Activated B cell treated with CpG ODN at 0.5 μM for 24 hours (primary cell): Measurements from ENCODE around the gene DHRS13. TPM values are rescaled to one million over a fixed set of nuclear protein-coding genes. Genes with fewer than 3 reads are reported as not detected.

Experiments used
- ATAC-seq: fragments of 200-7000 bp; cut with Tn5 transposase; one replicate; pipeline ENCODE4 v1.10.0; 2021; ENCODE audit warnings: low read depth, mild to moderate bottlenecking, moderate library complexity
- CTCF ChIA-PET: fragments of 350-600 bp; sonication (Branson Sonifier 250); formaldehyde crosslinking; loops from one replicate; lab custom pipeline; 2021; ENCODE audit warnings: antibody characterized with exemption; lab: Charles Lee
- POLR2A ChIA-PET: fragments of 350-600 bp; sonication (Branson Sonifier 250); formaldehyde crosslinking; loops from one replicate; lab custom pipeline; 2021; ENCODE audit warnings: antibody characterized with exemption; lab: Charles Lee
- DNase-seq: peaks from one replicate; pipeline ENCODE4 v3.0.0; 2022
- H3K27ac Mint-ChIP-seq: one replicate; pipeline ENCODE4 v1.8.0; 2020; ENCODE audit warnings: mixed read lengths
- H3K27me3 Mint-ChIP-seq: one replicate; pipeline ENCODE4 v1.8.0; 2021; ENCODE audit warnings: mixed read lengths
- H3K36me3 Mint-ChIP-seq: one replicate; pipeline ENCODE4 v1.8.0; 2021; ENCODE audit warnings: low read depth, mixed read lengths
- H3K4me1 Mint-ChIP-seq: one replicate; pipeline ENCODE4 v1.8.0; 2021; ENCODE audit warnings: mixed read lengths
- H3K4me3 Mint-ChIP-seq: one replicate; pipeline ENCODE4 v1.8.0; 2020; ENCODE audit warnings: mild to moderate bottlenecking, mixed read lengths
- H3K9me3 Mint-ChIP-seq: one replicate; pipeline ENCODE4 v1.8.0; 2020; ENCODE audit warnings: mixed read lengths
- intact Hi-C: fragments of 100-400 bp; cut with micrococcal nuclease; formaldehyde crosslinking; loops from one replicate; pipeline ENCODE4 v1.15.1; 2024
- total RNA-seq: library from RNA; stranded (reverse); gene quantifications from 2 replicates; pipeline ENCODE4 v1.2.3, GENCODE V29; 2022
- TF ChIP-seq, protein P1 (sequence below): fragments of 200-600 bp; IDR thresholded peaks from one replicate; pipeline ENCODE4 v1.8.0; 2022; ENCODE audit warnings: antibody characterized with exemption, mild to moderate bottlenecking

DHRS13 gene
- total RNA-seq, 1 donor from 2014 or later = 39.6 TPM

GRCh38 chr17:28912281-28912937, 9.5 kb upstream of the DHRS13 start:
- Mint-ChIP-seq H3K4me3 (no peak overlapping the region), H3K36me3 (peaks cover 91% of the 10 kb centered on the region), H3K9me3 (no peaks in the 10 kb centered on the region), H3K4me1 (no peaks in the 10 kb centered on the region), H3K27ac (no peak overlapping the region), H3K27me3 (no peaks in the 10 kb centered on the region)
- TF ChIP-seq, protein P1, sequence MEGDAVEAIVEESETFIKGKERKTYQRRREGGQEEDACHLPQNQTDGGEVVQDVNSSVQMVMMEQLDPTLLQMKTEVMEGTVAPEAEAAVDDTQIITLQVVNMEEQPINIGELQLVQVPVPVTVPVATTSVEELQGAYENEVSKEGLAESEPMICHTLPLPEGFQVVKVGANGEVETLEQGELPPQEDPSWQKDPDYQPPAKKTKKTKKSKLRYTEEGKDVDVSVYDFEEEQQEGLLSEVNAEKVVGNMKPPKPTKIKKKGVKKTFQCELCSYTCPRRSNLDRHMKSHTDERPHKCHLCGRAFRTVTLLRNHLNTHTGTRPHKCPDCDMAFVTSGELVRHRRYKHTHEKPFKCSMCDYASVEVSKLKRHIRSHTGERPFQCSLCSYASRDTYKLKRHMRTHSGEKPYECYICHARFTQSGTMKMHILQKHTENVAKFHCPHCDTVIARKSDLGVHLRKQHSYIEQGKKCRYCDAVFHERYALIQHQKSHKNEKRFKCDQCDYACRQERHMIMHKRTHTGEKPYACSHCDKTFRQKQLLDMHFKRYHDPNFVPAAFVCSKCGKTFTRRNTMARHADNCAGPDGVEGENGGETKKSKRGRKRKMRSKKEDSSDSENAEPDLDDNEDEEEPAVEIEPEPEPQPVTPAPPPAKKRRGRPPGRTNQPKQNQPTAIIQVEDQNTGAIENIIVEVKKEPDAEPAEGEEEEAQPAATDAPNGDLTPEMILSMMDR = no peak
- POLR2A ChIA-PET = interaction anchor here (0.8 kb wide), 1 partner anchor 185 kb away, joined by 3 read pairs; no protein-coding TSS in a partner anchor
- ATAC-seq (no peak), DNase-seq (no peak)
- intact Hi-C loops = no loop called here
- CTCF ChIA-PET = interaction anchor here (1.3 to 6.2 kb wide), 4 partner anchors 10 to 186 kb away, joined by 3 to 37 read pairs (median 6); partner anchors contain the start of genes DHRS13 and TLCD1

DNA sequence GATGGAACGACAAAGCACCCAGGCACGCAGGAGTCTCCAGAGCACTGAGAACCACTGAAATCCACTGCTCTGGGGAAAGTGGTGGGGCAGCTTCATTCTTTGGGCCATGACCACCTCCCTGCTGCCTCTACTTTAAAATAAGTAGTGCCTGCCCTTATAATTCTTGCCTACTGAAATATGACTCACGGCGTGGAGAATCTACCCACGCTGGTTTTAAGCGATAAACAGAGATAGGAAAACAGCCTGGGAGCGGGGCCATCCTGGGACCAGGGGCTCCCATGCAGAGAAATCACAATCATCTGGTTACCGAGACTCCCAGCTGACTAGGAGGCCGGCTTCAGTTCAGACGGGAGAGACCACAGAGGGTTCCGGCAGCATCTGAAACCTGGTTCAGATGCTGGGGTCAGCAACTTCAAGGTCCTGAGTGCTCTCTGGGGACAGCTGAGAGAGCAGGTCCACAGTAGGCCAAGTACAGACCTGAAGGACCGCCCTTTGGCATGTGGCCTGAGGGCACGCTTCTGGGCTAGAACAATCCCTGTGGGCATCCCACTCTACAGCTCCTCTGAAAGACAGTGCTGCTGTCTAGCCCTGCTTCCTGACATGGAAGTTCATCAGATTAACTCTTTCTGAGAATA, 8.6 kb upstream of the DHRS13 start:
- no peak for DNase-seq
- TF ChIP-seq, protein P1 = no peak
- H3K36me3 Mint-ChIP-seq = peaks cover 91% of the 10 kb centered on the region
- no peak for ATAC-seq
- no peak overlapping the region for H3K27ac Mint-ChIP-seq
- H3K9me3 Mint-ChIP-seq = no peaks in the 10 kb centered on the region
- ChIA-PET CTCF (interaction anchor here (0.6 to 6.2 kb wide), 4 partner anchors 9 to 185 kb away, joined by 3 to 37 read pairs (median 6); partner anchors contain the start of genes DHRS13 and TLCD1), POLR2A (interaction anchor here (0.5 to 0.8 kb wide), 2 partner anchors 182 to 184 kb away, joined by 3 to 6 read pairs; no protein-coding TSS in a partner anchor)
- intact Hi-C loops = no loop called here
- no peak overlapping the region for H3K4me3 Mint-ChIP-seq
- no peaks in the 10 kb centered on the region for H3K27me3 Mint-ChIP-seq
- H3K4me1 Mint-ChIP-seq = no peaks in the 10 kb centered on the region

- H3K36me3 Mint-ChIP-seq = peaks cover 90% of the 10 kb centered on the region
- H3K4me3 Mint-ChIP-seq = no peak overlapping the region
- H3K4me1 Mint-ChIP-seq = no peaks in the 10 kb centered on the region
- CTCF ChIA-PET = interaction anchor here (0.6 to 6.2 kb wide), 2 partner anchors 8 to 148 kb away, joined by 3 to 37 read pairs; no protein-coding TSS in a partner anchor
- TF ChIP-seq, protein P1 = no peak
- H3K9me3 Mint-ChIP-seq = no peaks in the 10 kb centered on the region
- no peaks in the 10 kb centered on the region for H3K27me3 Mint-ChIP-seq
- intact Hi-C loops = no loop called here
- POLR2A ChIA-PET = interaction anchor here (0.5 to 0.6 kb wide), 2 partner anchors 181 to 278 kb away, joined by 3 to 6 read pairs; no protein-coding TSS in a partner anchor
- DNase-seq = no peak
- no peak overlapping the region for H3K27ac Mint-ChIP-seq
- ATAC-seq = no peak
Observed at GRCh38 chr17:28910534-28910933, 7.7 kb upstream of the DHRS13 start.

DNA sequence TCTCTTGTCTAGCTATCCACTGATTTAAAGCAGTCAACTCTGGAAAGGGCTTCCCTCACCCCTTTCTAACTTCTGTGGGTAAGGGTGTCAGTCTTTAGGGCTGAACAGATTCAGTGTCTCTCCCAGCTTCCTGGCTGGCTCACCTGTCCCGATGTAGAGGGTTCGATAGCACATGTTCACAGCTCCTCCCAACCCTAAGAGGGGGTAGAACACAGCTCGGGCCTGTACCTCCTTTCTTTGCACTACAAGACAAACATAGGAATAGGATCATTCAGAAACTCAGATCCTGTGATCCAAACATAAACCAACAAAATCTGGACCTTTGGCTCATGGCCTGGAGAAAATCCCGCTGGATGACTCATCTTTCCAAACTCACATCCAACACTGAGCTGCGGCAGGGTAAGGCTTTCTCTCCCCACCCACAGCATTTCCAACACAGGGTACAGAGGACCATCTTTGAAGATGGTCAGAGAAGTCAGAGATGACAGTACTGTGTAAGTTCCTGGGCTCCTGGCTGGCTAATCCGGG, 5.8 kb upstream of the DHRS13 start:
- no peaks in the 10 kb centered on the region for H3K27me3 Mint-ChIP-seq
- no peak for ATAC-seq
- H3K4me1 Mint-ChIP-seq = no peaks in the 10 kb centered on the region
- TF ChIP-seq, protein P1 = no peak
- intact Hi-C loops = no loop called here
- POLR2A ChIA-PET = interaction anchor here (1.0 kb wide), 1 partner anchor 18 kb away, joined by 3 read pairs; no protein-coding TSS in a partner anchor
- DNase-seq = no peak
- H3K9me3 Mint-ChIP-seq = no peaks in the 10 kb centered on the region
- CTCF ChIA-PET = interaction anchor here (2.9 to 6.2 kb wide), 2 partner anchors 7 to 146 kb away, joined by 11 to 37 read pairs; no protein-coding TSS in a partner anchor
- no peak overlapping the region for H3K4me3 Mint-ChIP-seq
- no peak overlapping the region for H3K27ac Mint-ChIP-seq
- H3K36me3 Mint-ChIP-seq = peaks cover 81% of the 10 kb centered on the region
